Nephron (organoid): Measurements from ENCODE around the gene OCA2.
A peak's percentile ranks its signal among the peaks of the same experiment; 100 is the strongest.

Experiments used
- H3K27ac Mint-ChIP-seq, 3 experiments: 2 replicates each; pipeline ENCODE4 v1.8.0; 2020; ENCODE audit warnings: mixed read lengths in 3 of 3, mild to moderate bottlenecking in 2 of 3, moderate library complexity in 1 of 3
- H3K27me3 Mint-ChIP-seq: 2 replicates; pipeline ENCODE4 v1.8.0; 2021; ENCODE audit warnings: low read depth, mild to moderate bottlenecking, moderate library complexity, mixed read lengths
- H3K36me3 Mint-ChIP-seq: 2 replicates; pipeline ENCODE4 v1.8.0; 2020; ENCODE audit warnings: low read depth, mixed read lengths
- H3K4me1 Mint-ChIP-seq: 2 replicates; pipeline ENCODE4 v1.8.0; 2020; ENCODE audit warnings: mixed read lengths
- H3K4me3 Mint-ChIP-seq, 3 experiments: 2 replicates each; pipeline ENCODE4 v1.8.0; 2020; ENCODE audit warnings: mild to moderate bottlenecking in 3 of 3, mixed read lengths in 3 of 3, moderate library complexity in 2 of 3
- H3K9me3 Mint-ChIP-seq: 2 replicates; pipeline ENCODE4 v1.8.0; 2020; ENCODE audit warnings: mixed read lengths
- CTCF ChIP-seq, 3 experiments: fragments of 200-600 bp; sonication (generic); IDR thresholded peaks; one replicate each; pipeline ENCODE4 v1.5.0; 2021; ENCODE audit warnings: antibody characterized with exemption in 3 of 3; ENCODE audit not compliant: unreplicated experiment in 3 of 3

Gene OCA2

GRCh38 chr15:27706300-27706699 lies 392.8 kb downstream of the OCA2 start:
- no peak overlapping the region for H3K4me3 Mint-ChIP-seq

GRCh38 chr15:27705056-27705455 lies 394.1 kb downstream of the OCA2 start:
- H3K4me3 Mint-ChIP-seq, result no peak overlapping the region
- peak overlapping the region in 2 of 3 experiments; percentile 52 to 81 for H3K27ac Mint-ChIP-seq
- peaks cover 16% of the 10 kb centered on the region for H3K9me3 Mint-ChIP-seq
- H3K36me3 Mint-ChIP-seq, result no peaks in the 10 kb centered on the region
- H3K27me3 Mint-ChIP-seq, result no peaks in the 10 kb centered on the region
- H3K4me1 Mint-ChIP-seq, result peaks cover 44% of the 10 kb centered on the region
- TF ChIP-seq CTCF (IDR thresholded peaks at IDR 0.05; ENCODE audit: unreplicated experiment in 3 of 3), result no peak

More at GRCh38 chr15:27706300-27706699, 392.8 kb downstream of the OCA2 start:
- Mint-ChIP-seq H3K27me3 (no peaks in the 10 kb centered on the region), H3K36me3 (no peaks in the 10 kb centered on the region), H3K4me1 (peaks cover 43% of the 10 kb centered on the region), H3K27ac (no peak overlapping the region), H3K9me3 (peaks cover 22% of the 10 kb centered on the region)
- TF ChIP-seq CTCF (IDR thresholded peaks at IDR 0.05; ENCODE audit: unreplicated experiment in 3 of 3), result no peak
